ENCODE measurements around the gene HELLS.
"Not testable (repeated sequence)": the region's sequence is repeated elsewhere in the genome, so short reads cannot be mapped to it uniquely, and the experiment has no call there.

HELLS gene

DNA sequence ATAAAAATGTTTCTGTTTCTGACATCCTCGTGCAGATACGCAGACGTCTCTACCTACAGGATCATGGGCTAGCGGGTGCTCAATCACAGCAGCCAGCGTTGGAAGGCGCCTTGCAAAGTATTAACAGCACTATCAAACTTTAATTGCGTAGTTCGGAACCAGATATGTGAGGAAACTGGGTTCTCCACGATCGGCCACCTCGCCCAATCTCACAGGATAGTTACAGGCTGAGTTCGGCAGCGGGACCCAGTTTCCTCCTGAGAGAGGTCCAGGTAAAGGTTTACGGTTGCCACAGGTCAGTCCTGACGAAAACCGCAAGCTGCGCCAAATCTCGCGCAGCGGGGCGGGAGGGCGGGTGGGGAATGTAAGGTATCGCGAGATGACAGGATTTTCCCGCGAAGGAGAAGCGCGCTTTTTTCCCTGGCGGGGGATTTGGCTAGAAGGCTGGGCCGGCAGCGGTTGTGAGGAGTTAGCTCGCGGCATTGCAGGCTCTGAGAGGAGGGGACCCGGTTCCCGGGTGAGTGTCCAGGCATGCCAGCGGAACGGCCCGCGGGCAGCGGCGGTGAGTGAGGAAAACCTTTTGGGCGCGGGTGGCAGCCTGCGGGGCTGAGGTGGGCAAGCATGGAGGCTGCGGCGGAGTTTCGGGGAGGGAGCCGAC lies at the start of gene HELLS:
Gene HELLS (plus strand): TSS at position 398 of the 658 bp plus-strand sequence. CDS start 134 bp downstream, at position 532.
- DNase-seq = peak; percentile 93

DNA sequence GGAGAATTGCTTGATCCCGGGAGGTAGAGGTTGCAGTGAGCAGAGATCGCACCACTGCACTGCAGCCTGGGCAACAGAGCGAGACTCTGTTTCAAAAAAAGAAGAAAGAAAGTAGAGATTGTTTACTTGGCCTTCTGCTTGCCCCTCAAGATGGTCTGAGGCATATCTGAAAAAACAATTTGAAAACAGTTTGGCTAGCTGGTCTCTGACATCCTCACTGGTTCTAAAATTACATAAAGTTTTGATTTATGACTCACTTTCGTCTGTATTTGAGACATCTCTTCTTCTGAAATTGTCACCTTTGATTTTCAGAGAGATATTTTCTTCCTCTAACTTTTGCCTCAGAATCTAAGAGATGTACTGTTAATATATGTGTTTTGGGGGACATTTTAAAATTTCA lies 49.6 kb upstream of the HELLS start:
- DNase-seq = no peak

- DNase-seq = no peak
Measured at GRCh38 chr10:94496646-94497045, 48.9 kb upstream of the HELLS start.

DNA sequence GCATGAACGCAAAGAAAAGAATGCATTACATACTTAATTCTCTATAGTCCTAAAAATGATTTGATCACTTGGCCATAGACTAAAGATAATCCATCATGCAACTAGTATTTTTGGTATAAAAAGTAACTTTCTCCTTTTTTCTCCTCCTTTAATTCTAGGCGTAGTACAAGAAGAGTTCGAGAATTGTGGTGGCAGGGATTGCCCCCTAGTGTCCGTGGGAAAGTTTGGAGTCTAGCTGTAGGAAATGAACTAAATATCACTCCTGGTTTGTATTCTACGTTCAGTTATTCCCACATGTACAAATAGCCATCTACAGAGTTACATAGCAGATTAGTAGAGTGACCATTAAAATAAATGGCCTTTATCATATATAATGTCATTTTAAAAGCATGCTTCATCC lies 45.5 kb upstream of the HELLS start:
- no peak for DNase-seq

DNA sequence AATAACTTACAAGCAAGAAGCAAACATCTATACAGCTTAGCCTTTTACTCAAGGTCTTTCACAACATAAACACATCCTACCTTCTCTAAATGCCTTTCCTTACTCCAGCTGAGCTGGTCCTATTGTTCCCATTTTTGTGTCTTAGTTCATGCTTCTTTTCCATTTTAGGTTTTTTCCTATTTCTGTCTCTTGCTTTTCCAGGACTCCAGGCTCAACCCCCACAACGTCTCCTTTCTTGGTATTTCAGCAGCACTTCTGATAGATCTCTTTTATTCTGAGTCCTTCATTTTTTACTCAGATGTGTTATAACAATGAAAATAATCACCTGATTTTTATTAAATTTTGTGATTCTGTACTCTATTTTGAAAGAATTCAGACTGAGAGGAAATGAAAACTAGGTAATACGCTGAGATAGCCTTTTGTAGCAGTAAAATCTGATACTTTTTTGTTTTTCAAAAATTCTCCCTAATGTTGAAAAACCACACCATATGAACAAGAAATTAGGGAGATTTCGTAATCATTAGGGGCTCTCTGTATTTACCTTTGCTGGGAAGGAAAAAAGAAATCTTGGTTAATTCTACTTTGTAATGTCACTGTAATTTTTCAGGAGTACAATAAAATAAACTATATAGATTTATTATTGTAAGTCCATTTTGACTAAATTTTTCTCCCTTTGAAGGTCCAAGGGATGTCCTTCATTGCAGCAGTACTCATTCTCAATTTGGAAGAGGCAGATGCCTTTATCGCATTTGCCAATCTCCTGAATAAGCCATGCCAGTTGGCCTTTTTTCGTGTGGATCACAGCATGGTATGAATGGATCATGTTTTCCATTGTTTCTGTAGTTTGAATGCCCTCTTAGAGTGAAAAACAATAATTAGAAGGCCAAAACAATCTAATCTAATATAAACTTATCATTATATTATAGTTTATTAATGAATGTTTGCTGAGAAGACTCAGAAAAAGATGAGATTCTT lies 24.0 kb upstream of the HELLS start:
- DNase-seq = no peak

GRCh38 chr10:94524146-94524545 lies 21.4 kb upstream of the HELLS start:
- DNase-seq = no peak

DNA sequence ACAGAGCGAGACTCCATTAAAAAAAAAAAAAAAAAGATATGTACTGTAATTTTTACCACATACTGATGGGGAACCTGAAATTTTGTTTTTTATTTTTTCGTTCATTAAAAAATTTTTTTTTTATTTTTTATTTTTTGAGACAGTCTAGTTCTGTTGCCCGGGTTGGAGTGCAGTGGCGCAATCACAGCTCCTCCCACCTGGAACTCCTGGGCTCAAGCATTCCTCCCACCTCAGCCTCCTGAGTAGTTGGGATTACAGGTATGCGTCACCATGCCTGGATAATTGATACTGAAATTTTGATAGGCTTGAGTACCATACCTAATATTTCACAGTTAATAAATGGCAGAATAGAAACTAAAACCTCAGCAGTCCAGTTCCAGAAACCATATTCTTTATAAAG lies 20.9 kb upstream of the HELLS start:
- DNase-seq = no peak

DNA sequence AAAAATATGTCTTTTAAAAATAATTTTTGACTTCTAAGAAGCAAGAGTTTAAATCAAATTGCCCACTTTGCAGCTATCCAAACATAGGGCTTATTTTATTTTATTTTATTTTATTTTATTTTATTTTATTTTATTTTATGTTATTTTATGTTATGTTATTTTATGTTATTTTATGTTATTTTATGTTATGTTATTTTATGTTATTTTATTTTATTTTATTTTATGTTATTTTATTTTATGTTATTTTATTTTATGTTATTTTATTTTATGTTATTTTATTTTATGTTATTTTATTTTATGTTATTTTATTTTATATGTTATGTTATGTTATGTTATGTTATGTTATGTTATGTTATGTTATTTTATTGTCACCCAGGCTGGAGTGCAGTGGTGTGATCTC lies 14.0 kb upstream of the HELLS start:
- DNase-seq = not testable (repeated sequence)

DNA sequence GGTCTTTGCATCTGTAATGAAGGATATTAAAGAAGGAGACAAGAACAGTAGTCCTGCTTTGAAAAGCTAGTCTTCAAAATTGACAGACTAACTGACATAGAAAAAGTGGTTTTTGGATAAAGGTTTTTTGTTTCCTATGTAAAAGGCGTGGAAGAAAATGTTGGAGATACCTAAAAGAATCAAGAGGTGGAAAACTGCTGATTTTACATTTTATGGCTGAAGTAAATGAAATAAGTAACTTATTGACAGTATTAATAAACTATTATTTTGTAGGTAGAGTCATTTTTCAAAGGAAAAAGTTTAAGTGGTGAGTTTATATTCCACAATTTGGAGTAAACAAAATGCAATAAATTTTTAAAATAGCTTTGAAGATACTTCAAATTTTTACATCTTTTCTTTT lies 12.6 kb upstream of the HELLS start:
- no peak for DNase-seq

DNA sequence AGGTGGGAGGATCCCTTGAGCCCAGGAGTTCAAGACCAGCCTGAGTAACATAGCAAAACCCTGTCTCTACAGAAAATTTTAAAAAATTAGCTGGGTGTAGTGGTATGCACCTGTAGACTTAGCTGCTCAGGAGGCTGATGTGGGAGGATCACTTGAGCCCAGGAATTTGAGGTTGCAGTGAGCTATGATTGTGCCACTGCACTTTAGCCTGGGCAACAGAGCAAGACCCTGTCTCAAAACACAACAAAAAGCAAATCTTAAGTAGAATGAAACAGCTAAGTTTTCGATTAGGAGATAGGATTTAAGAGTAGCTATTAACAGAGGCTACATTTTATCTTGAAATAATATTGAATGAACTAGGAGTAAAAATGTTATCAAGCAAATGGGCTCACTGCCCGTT lies 3.3 kb upstream of the HELLS start:
- not testable (repeated sequence) for DNase-seq

GRCh38 chr10:94546049-94546900 lies 687 bp downstream of the HELLS start:
- DNase-seq = no peak

GRCh38 chr10:94546901-94547185 lies 1.3 kb downstream of the HELLS start:
- no peak for DNase-seq

- no peak for DNase-seq
Measured at GRCh38 chr10:94549221-94549620, 3.6 kb downstream of the HELLS start.

DNA sequence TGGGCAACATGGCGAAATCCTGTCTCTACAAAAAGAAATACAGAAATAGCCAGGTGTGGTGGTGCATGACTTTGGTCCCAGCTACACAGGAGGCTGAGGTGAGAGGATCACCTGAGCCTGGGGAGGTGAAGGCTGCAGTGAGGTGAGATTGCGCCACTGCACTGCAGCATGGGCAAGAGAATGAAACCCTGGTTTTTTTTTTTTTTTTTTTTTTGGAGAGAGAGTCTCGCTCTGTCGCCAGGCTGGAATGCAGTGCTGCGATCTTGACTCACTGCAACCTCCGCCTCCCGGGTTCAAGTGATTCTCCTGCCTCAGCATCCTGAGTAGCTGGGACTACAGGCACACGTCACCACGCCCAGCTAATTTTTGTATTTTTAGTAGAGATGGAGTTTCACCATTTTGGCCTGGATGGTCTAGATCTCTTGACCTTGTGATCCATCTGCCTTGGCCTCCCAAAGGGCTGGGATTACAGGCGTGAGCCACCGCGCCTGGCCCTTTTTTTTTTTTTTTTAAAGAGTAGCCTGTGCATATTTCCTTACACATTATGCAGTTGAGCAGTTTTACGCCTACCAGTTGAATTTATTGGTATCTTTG lies 22.2 kb downstream of the HELLS start:
- DNase-seq = not testable (repeated sequence)

- DNase-seq = no peak
Measured at GRCh38 chr10:94571081-94571480, 25.5 kb downstream of the HELLS start.

GRCh38 chr10:94571528-94571927 lies 25.9 kb downstream of the HELLS start:
- DNase-seq = no peak

DNA sequence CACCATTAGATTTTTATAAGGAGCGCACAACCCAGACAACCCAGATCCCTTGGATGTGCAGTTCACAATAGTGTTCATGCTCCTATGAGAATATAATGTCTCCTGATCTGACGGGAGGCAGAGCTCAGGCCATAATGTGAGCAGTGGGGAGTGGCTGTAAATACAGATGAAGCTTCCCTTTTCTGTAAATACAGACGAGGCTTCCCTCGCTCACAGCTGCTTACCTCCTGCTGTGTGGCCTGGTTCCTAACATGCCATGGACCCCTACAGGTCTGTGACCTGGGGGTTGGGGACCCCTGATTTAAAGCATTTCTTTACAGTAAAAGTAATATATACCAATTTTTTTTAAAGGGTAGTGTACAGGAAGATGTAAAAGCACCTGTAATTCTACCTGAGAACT lies 33.2 kb downstream of the HELLS start:
- DNase-seq = no peak

- no peak for DNase-seq
Measured at GRCh38 chr10:94583124-94583523, 37.5 kb downstream of the HELLS start.

DNA sequence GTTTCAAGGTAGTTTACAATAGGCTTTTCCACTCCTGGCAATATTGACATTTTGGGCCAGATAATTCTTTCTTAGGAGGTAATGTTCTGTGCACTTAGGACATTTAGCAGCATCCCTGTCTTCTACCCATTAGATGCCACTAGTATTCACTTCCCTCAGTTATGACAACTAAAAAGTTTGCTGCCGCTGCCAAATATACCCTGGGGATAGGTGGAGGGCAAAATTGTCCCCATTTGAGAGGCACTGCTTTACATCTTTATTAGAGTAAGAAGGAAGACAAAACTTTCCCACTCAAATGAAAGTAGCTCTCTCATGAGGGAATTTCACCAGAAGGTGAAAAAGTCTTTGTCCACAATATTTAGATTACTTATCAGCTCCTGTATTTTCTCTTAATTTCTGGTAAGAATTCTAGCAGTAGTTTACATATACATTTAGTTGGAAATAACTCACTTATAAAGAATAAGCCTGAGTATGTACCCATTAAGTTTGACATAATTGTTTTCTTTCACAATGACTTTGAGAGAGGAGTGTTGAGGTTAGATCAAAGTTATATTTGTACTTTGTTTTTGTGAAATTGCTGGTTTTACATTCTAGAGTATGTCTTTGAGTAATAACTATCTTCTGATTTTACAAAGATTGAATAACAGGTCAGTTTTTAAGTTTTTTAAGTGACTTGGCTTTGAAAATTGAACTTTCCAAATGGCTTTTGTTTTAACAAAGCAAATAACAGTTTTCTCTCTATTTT lies 46.0 kb downstream of the HELLS start:
- DNase-seq = no peak

DNA sequence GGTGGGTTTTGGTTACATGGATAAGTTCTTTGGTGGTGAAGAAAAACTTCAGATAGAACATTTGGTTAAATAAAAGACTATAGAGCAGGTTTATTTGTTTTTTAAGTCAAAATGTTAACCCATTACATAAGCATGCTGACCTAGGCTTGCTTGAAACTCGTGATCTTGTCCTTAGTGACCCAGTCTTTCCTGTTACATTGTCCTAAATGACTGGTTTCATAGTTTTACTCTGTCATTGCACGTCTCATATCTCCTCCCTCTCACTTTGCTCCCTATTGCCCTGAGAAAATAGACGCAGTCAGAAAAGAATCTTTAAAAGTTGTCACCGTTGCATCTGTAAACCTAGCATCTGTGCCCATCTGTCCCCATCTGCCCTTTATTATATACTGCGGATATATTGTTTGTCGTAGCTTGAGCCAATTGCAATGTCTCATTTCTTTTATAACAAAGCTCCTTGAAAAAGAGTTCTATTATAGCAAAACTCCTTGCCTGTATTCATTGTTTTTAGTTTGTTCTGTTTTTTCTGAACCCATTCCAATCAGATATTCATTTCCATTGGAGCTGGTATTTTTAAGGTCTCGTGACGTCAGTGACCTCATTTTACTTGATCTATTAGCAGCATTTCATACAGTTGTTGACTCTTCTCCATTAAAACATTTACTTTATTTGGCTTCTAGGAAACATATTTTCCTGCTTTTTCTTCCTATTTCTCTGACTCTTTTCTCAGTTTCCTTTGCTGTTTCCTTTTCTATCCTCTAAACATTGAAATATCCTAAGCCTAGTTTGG lies 57.3 kb downstream of the HELLS start:
- DNase-seq = no peak

DNA sequence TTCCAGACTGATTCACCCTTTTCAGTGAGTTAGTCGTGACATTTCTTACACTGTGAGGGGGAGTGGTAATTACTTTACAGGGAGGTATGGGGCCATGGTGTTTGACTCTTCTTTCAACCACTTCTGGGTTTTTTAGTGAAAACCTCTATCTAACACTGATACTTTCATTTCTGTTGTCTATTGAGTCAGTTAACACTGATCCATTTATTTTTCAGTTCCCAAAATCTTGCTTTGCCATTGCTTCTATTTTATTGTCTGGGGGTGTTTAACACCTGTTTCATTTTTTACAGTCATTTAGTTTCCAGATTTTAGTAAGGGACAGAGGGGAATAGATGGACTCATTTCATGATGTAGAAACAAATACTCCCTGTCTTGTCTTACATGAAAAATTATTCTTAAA lies 61.5 kb downstream of the HELLS start:
- no peak for DNase-seq

All from retina (tissue), 1 donor.